Heart left ventricle (tissue), 16 donors: ENCODE measurements around the gene ADGRG7. TPM values are rescaled to one million over a fixed set of nuclear protein-coding genes. Genes with fewer than 3 reads are reported as not detected.

Experiments used
- ATAC-seq, 4 donors: fragments of 200-7000 bp; cut with Tn5 transposase; one replicate each; pipeline ENCODE4 v1.9.1; 2020 to 2022; ENCODE audit warnings: moderate library complexity in 4 of 4, mild to moderate bottlenecking in 3 of 4, moderate number of reproducible peaks in 1 of 4
- DNase-seq, 5 donors: peaks; one replicate each; pipeline ENCODE4 v3.0.0-alpha.2; 2020
- H3K27ac ChIP-seq, 12 donors: fragments of 200-600 bp; sonication (generic) in 4 of 12; one replicate each; pipeline versions ENCODE4 v1.5.0 to v1.8.0; 2016 to 2022; ENCODE audit warnings: mild to moderate bottlenecking in 2 of 12
- H3K27me3 ChIP-seq, 9 donors: fragments of 200-600 bp; sonication (generic) in 2 of 9; one replicate each; pipeline versions ENCODE4 v1.5.1 to v1.8.0; 2016 to 2022; ENCODE audit warnings: mild to moderate bottlenecking in 3 of 9
- H3K36me3 ChIP-seq, 9 donors: fragments of 200-600 bp; sonication (generic) in 2 of 9; one replicate each; pipeline versions ENCODE4 v1.5.0 to v1.8.0; 2018 to 2022; ENCODE audit warnings: mild to moderate bottlenecking in 2 of 9
- H3K4me1 ChIP-seq, 12 donors: fragments of 200-600 bp; sonication (generic) in 4 of 12; one replicate each; pipeline versions ENCODE4 v1.5.0 to v1.8.0; 2016 to 2022; ENCODE audit warnings: mild to moderate bottlenecking in 3 of 12
- H3K4me3 ChIP-seq, 12 donors: fragments of 200-600 bp; sonication (generic) in 4 of 12; one replicate each; pipeline versions ENCODE4 v1.5.0 to v1.8.0; 2017 to 2022; ENCODE audit warnings: mild to moderate bottlenecking in 9 of 12, moderate library complexity in 4 of 12
- H3K9me3 ChIP-seq, 12 donors: fragments of 200-600 bp; sonication (generic) in 4 of 12; one replicate each; pipeline versions ENCODE4 v1.5.0 to v1.8.0; 2016 to 2022; ENCODE audit warnings: mild to moderate bottlenecking in 1 of 12
- CTCF ChIP-seq, 12 donors: fragments of 200-600 bp; sonication (generic) in 4 of 12; IDR thresholded peaks; one replicate each; pipeline versions ENCODE4 v1.5.0 to v1.8.0; 2018 to 2022; ENCODE audit warnings: antibody characterized with exemption in 12 of 12, mild to moderate bottlenecking in 5 of 12
- POLR2A ChIP-seq, 2 donors: fragments of 450-650 bp; IDR thresholded peaks; one replicate each; pipeline ENCODE4 v1.6.1; 2017; ENCODE audit warnings: antibody characterized with exemption in 2 of 2, mild to moderate bottlenecking in 2 of 2, moderate library complexity in 2 of 2
- WGBS, 4 donors: extraction: QIAGEN DNeasy Blood & Tissue Kit in 2 of 4; methylation state at CpG; one replicate each; pipeline versions ENCODE4 v1.1.5 to v1.1.7; 2013 to 2018; 5-methylcytosine and 5-hydroxymethylcytosine counted together
- intact Hi-C, 10 donors: fragments of 100-400 bp; cut with DNase I; formaldehyde crosslinking; loops; one replicate each; pipeline versions ENCODE4 v1.11.1 to v1.14.2; 2022
- polyA plus RNA-seq, 2 donors: library from polyadenylated mRNA; stranded (reverse); fragments of 200-250 nt; gene quantifications; one replicate each; pipeline ENCODE4 v1.2.3, GENCODE V29; 2013
- total RNA-seq, 9 donors: library from RNA; depleted of rRNA in 2 of 9; stranded (reverse); fragments of >200 nt in 2 of 9; fragmentation: NEBNext Ultra II Directional in 3 of 9; extraction: Animal tissue kit (Norgen Biotek cat#: 25700) in 3 of 9; gene quantifications; one replicate each; pipeline versions ENCODE4 v1.1.0 to v1.2.4, GENCODE V29; 2016 to 2023
- donor health status: ischemic (EF 13 %, LVEDD 7.1; RV severe dilation, severe dysfunction).
- donor health status: healthy with polysubstance abuse.
- donor health status: DM: no; HTN: yes; CAD: no.
- donor health status: DM: no; HTN: no; CAD: no.
- donor health status: ischemic (EF 25% LVEDD 6.9; RV normal size, moderate dysfunction).
- donor health status: ischemic (EF 25% LVEDD 5.7; RV mildly dilated, moderate dysfunction).
- donor health status: healthy.
- donor health status: DM: yes; HTN: yes; CAD: no.
- donor health status: ischemic (EF 35%, LVEDD 5.7; RV mildly dilated, moderate dysfunction).
- donor health status: nonischemic (EF 11% LVEDD 7.7; RV severe dilation, severe dysfunction).
- donor health status: DM: yes; HTN: yes; CAD: no.
- donor health status: PGD.
- donor health status: ischemic (EF 29% LVEDD 5.4; RV normal size, mild dysfunction).
- donor health status: nonischemic (EF 23%, LVEDD 6.1; RV moderate dilation, normal function).

Gene ADGRG7
- total and polyA plus RNA-seq, 11 donors: 0.23 TPM; not detected in 10

DNA sequence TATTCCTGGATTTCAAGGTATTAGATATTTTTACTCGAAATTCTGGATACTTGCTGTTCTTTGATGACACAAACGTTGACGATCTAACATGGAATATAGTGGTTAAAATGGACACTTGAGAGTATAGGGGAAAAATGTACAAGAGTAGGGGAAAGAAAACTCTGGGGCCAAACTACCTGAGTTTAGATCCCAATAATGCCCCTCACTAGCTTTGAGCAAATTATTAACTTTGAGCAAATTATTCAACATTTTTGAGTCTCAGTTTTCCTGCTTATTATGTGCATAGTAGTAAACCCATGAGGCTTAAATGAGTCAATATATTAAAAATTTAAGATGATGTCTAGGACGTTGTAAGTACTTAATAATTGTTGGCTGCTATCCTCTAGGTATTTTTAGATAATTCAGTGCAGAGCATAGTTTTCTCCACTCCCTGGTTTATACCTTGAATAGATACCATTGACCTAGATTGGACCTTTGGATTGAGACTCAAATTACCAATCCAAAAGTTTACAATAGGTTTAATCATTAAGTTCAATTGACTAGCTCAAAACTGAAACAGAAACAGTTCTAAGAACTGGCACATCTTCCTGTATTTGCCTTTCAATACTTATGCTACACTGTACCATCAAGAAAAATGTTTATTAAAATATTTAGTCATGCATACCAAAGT is 4.5 kb downstream of the ADGRG7 start:
- H3K4me1 ChIP-seq: no peaks in the 10 kb centered on the region
- peaks cover 0 to 9% (median 0%) of the 10 kb centered on the region in 9 donors for H3K27me3 ChIP-seq
- H3K4me3 ChIP-seq: no peak overlapping the region
- H3K9me3 ChIP-seq: no peaks in the 10 kb centered on the region
- TF ChIP-seq POLR2A (IDR thresholded peaks at IDR 0.05): no peak
- no peak for TF ChIP-seq CTCF (IDR thresholded peaks at IDR 0.05)
- H3K27ac ChIP-seq: no peak overlapping the region
- ATAC-seq: no peak
- WGBS, 4 donors: 62 to 71% (median 66%) methylated on average over 4 of the region's 4 CpGs
- H3K36me3 ChIP-seq: no peaks in the 10 kb centered on the region
- intact Hi-C loops: no loop called here
- no peak for DNase-seq

- no peak for ATAC-seq
- Histone ChIP-seq H3K36me3 (no peaks in the 10 kb centered on the region), H3K27ac (no peak overlapping the region), H3K27me3 (peaks cover 0 to 4% (median 0%) of the 10 kb centered on the region in 9 donors), H3K9me3 (no peaks in the 10 kb centered on the region), H3K4me1 (no peaks in the 10 kb centered on the region), H3K4me3 (no peak overlapping the region)
- no peak for TF ChIP-seq POLR2A (IDR thresholded peaks at IDR 0.05)
- no peak for TF ChIP-seq CTCF (IDR thresholded peaks at IDR 0.05)
- no peak for DNase-seq
- intact Hi-C loops: no loop called here
Observed at GRCh38 chr3:100614941-100615340, 5.5 kb downstream of the ADGRG7 start.

- ATAC-seq (no peak), DNase-seq (no peak)
- intact Hi-C loops: no loop called here
Observed at GRCh38 chr3:100615684-100616083, 6.3 kb downstream of the ADGRG7 start.

DNA sequence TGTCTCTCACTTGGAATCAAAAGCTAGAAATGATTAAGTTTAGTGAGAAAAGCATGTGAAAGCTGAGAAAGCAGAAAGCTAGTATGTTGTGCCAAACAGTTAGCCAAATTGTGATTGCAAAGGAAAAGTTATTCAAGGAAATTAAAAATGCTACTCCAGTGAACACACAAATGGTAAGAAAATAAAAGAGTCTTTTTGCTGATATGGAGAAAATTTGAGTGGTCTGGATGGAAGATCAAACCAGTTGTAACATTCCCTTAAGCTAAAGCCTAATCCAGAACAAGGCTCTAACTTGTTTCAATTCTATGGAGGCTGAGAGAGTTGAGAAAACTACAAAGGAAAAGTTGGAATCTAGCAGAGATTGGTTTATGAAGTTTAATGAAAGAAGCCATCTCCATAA is 11.8 kb downstream of the ADGRG7 start:
- peaks cover 0 to 16% (median 0%) of the 10 kb centered on the region in 12 donors for H3K9me3 ChIP-seq
- ATAC-seq (no peak), DNase-seq (no peak)
- no peaks in the 10 kb centered on the region for H3K4me1 ChIP-seq
- no peak for TF ChIP-seq POLR2A (IDR thresholded peaks at IDR 0.05)
- H3K4me3 ChIP-seq: no peak overlapping the region
- intact Hi-C loops: no loop called here
- no peak overlapping the region for H3K27ac ChIP-seq
- H3K27me3 ChIP-seq: no peaks in the 10 kb centered on the region
- no peaks in the 10 kb centered on the region for H3K36me3 ChIP-seq

More at GRCh38 chr3:100615684-100616083, 6.3 kb downstream of the ADGRG7 start:
- Histone ChIP-seq H3K4me3 (no peak overlapping the region), H3K27me3 (peaks cover 0 to 4% (median 0%) of the 10 kb centered on the region in 9 donors), H3K36me3 (no peaks in the 10 kb centered on the region), H3K27ac (no peak overlapping the region), H3K4me1 (no peaks in the 10 kb centered on the region), H3K9me3 (no peaks in the 10 kb centered on the region)
- TF ChIP-seq CTCF (IDR thresholded peaks at IDR 0.05) (no peak), POLR2A (IDR thresholded peaks at IDR 0.05) (no peak)

DNA sequence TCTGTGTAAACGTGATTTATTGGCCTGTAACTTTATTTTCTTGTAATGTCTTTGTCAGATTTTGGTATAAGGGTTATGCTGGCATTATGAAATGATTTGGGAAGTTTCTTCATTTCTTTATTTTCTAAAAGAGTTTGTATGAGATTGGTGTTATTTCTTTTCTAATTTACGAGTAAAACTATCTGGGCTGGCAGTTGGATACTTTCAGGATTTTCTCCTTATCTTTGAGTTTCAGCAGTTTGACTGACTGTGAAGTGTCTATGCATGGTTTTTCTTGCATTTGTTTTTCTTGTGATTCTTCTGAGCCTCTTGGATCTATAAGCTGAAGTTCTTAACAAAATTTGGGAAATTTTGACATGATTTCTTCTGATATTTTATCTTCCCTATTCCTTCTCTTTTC is 18.1 kb downstream of the ADGRG7 start:
- intact Hi-C loops: no loop called here
- no peak overlapping the region for H3K27ac ChIP-seq
- H3K36me3 ChIP-seq: no peaks in the 10 kb centered on the region
- TF ChIP-seq POLR2A (IDR thresholded peaks at IDR 0.05) (no peak), CTCF (IDR thresholded peaks at IDR 0.05) (no peak)
- no peak overlapping the region for H3K4me3 ChIP-seq
- DNase-seq (no peak), ATAC-seq (no peak)
- no peaks in the 10 kb centered on the region for H3K27me3 ChIP-seq
- 36 to 41% (median 39%) methylated on average over 2 of the region's 2 CpGs for WGBS, 4 donors
- peaks cover 0 to 16% (median 0%) of the 10 kb centered on the region in 12 donors for H3K9me3 ChIP-seq
- H3K4me1 ChIP-seq: no peaks in the 10 kb centered on the region
